HG03565 (cell line): ENCODE measurements around the gene SGSM2.

Experiments
- ATAC-seq: cut with Tn5 transposase; IDR thresholded peaks from one replicate; pipeline ENCODE4 v1.9.1; 2021; ENCODE audit warnings: mild to moderate bottlenecking, moderate library complexity; ENCODE audit not compliant: unreplicated experiment

SGSM2 gene

GRCh38 chr17:2416010-2416734, 78.9 kb downstream of the SGSM2 start:
- no peak for ATAC-seq

- ATAC-seq: no peak
Measured at GRCh38 chr17:2418572-2418971, 81.3 kb downstream of the SGSM2 start.

- ATAC-seq: no peak
Measured at GRCh38 chr17:2419486-2419885, 82.2 kb downstream of the SGSM2 start.

DNA sequence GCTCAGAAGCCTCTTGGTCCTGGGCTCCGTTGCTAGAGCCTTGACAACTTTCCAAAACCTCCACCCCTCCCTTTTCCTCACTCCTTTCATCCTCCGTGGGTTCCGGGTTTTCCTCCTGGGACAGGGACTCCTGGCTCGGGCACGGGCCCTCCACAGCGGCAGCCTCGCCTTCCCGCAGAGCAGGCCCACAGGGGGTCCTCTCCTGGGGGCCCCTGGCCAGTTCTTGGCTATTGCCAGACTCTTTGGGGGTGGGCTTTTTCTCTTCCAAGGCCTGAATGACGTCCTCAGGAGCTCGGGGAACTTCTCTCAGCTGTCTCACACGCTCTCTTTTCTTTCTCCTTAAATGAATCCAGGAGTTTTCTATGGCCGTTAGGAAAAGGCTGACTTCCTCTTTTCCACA, 82.9 kb downstream of the SGSM2 start:
- ATAC-seq: no peak

DNA sequence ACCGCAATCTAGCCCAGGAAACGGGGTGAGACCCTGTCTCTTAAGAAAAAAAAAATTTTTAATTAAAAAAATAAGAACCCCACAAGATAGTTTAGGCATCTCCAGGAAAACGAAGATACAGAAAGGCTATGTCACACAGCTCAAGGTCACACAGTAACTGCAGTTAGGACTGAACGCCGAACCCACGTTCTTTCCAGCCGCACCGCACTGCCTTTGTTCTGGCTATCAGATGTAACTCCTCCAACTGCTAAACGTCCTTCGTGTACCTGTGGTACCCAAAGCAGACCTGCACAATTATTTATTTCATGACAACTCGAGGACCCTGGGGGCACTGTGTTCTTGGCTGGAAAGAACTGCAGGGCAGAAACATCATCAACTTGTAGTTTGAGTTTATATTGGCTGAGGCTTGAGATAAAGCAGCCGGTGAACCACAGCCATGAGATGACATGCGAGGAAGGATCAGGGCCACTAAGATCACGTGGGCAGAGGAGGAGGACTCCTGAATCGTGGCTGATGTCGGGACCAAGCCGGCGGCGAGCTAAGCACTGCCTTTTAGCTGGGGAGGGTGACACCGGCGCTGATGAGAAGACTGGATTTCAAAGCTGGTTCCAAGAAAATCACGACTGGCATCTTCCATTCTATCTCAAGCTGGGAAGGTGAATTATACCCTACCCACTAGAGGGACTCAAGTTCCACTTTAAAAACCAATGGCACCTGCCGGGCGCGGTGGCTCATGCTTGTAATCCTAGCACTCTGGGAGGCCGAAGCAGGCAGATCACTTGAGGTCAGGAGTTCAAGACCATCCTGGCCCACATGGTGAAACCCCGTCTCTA, 84.2 kb downstream of the SGSM2 start:
- ATAC-seq: no peak

DNA sequence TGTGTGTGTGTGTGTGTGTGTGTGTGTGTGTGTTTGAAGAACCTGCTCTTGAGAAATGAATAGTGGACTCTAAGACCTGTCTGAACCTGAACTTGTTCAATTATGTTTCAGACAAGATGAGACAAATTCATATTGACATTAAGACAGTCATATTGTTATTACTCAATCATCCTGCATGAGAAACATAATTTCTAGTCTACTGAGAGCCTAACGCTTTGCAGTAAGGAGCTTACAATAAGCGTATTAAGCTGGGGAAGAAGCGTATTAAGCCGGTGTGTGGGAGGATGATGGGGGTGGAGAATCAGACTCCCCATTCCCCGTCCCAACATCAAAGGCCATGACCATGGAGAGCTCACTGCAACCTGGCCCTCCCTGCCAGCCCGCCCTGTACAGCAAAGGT, 86.0 kb downstream of the SGSM2 start:
- ATAC-seq: no peak

DNA sequence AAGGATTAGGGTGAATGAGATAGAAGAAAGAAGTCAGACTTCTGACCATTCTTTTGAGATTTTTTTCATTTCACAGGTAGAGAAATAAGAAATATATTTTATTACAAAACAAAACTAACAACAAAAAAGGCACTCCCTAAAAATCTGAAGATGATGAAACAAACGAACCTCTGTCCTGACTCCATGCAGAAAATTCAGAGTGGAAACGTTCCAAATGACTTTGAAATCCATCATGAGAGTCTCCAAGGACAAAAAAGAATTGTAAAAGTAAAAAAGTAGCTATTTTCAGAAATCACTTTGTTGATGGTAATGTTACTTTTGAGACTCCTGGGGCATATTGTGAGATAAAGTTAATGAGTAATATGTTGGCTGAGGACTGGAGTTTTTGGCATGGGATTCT, 89.9 kb downstream of the SGSM2 start:
- ATAC-seq: no peak

DNA sequence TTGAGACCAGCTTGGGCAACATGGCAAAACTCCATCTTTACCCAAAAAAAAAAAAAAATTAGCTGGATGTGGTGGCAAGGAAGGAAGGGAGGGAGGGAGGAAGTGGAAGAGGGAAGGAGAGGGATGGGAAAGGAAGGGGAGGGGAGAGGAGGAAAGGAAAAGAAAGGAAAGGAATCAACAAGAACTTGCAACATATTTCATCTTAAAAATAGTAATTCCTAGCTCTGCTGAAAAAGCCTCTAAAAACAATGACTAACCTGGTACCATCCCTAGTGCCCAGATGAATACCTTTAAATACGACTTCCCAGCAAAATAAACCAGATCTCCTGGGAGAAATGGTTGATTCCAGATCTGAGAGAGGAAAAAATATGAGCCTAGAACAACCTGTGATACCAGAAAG, 90.6 kb downstream of the SGSM2 start:
- no peak for ATAC-seq
